GM12865 (cell line): ENCODE results near the gene KRR1.
A peak's percentile ranks its signal among the peaks of the same experiment; 100 is the strongest.
"Not testable (repeated sequence)": the region's sequence is repeated elsewhere in the genome, so short reads cannot be mapped to it uniquely, and the experiment has no call there.

ENCODE experiments used
- DNase-seq: peaks from one replicate; pipeline ENCODE4 v3.0.0; 2010; ENCODE audit warnings: low read depth
- H3K4me3 ChIP-seq: 2 replicates; pipeline ENCODE4 v1.5.1; 2011; ENCODE audit warnings: mild to moderate bottlenecking, low read depth, low read length, control low read depth
- TF ChIP-seq, protein P1 (sequence below): IDR thresholded peaks from 2 replicates; pipeline ENCODE4 v1.5.1; 2011; ENCODE audit warnings: low read length, control low read depth, low read depth, inconsistent platforms; ENCODE audit not compliant: insufficient read depth; ENCODE audit errors: missing control alignments

The KRR1 gene

DNA sequence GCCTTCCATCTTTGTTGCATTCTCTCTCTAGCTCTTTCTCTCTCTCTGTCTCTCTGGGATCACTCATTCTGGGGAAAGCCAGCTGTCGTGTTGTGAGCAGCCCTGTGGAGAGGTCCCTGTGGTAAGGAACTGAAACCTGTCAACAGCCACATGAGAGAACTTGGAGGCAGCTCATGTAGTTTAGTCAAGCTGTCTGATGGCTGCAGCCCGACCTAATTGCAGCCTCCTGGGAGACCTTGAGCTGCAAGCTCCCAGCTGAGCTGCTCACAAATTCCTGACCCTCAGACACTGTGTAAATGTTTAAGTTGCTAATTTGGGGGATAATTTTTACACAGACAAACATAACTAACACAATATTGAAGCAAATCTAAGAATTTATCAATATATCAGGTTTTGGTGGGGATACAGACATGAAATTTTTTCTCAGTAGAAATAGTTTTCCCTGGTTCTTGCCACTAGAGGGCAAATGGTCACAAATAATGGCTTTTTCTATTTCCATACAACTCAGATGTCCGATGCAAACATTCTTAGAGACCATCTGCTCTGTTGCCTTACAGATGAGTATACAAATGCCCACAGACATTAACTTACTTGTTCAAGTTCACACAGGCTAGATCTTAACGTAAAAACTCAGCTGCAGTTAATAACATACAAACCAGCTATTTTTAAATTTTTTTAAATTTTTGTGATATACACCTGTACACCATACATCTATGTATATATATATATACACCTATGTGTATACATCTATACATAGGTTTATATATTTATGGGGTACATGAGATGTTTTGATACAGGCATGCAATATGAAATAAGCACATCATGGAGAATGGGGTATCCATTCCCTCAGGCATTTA lies 15.5 kb upstream of the KRR1 start:
- TF ChIP-seq, protein P1, sequence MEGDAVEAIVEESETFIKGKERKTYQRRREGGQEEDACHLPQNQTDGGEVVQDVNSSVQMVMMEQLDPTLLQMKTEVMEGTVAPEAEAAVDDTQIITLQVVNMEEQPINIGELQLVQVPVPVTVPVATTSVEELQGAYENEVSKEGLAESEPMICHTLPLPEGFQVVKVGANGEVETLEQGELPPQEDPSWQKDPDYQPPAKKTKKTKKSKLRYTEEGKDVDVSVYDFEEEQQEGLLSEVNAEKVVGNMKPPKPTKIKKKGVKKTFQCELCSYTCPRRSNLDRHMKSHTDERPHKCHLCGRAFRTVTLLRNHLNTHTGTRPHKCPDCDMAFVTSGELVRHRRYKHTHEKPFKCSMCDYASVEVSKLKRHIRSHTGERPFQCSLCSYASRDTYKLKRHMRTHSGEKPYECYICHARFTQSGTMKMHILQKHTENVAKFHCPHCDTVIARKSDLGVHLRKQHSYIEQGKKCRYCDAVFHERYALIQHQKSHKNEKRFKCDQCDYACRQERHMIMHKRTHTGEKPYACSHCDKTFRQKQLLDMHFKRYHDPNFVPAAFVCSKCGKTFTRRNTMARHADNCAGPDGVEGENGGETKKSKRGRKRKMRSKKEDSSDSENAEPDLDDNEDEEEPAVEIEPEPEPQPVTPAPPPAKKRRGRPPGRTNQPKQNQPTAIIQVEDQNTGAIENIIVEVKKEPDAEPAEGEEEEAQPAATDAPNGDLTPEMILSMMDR = peak; percentile 60
- DNase-seq = peak; percentile 73
- H3K4me3 ChIP-seq = no peak overlapping the region

DNA sequence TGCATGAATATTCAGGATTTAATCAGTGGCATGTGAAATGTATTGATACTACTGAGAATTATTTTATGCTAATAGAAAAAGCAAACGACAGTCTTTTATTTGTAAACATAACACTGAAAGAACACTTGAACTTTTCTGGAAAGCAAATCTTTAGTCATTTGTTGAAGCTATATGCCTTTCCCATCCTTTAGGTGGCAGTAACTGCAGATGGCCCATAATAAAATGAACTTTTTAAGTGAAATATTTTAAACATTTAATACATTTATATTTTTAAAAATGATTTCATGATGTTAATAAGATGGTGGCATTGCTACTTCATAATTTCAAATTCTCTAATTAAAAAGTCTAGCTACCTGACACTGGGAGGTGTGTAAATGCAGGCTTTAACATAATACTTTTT lies 13.9 kb upstream of the KRR1 start:
- TF ChIP-seq, protein P1 = no peak
- DNase-seq = no peak
- no peak overlapping the region for H3K4me3 ChIP-seq

DNA sequence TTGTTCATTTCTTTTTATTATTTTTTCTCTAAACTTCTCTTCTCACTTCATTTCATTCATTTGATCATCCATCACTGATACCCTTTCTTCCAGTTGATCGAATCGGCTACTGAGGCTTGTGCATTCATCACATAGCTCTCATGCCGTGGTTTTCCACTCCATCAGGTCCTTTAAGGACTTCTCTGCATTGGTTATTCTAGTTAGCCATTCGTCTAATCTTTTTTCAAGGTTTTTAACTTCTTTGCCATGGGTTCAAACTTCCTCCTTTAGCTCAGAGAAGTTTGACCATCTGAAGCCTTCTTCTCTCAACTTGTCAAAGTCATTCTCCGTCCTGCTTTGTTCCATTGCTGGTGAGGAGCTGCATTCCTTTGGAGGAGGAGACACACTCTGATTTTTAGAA lies 10.7 kb upstream of the KRR1 start:
- not testable (repeated sequence) for DNase-seq, H3K4me3 ChIP-seq

DNA sequence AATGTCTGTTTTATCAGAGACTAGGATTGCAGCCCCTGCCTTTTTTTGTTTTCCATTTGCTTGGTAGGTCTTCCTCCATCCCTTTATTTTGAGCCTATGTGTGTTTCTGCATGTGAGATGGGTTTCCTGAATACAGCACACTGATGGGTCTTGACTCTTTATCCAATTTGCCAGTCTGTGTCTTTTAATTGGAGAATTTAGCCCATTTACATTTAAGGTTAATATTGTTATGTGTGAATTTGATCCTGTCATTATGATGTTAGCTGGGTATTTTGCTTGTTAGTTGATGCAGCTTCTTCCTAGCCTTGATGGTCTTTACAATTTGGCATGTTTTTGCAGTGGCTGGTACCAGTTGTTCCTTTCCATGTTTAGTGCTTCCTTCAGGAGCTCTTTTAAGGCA lies 9.8 kb upstream of the KRR1 start:
- DNase-seq, H3K4me3 ChIP-seq: not testable (repeated sequence)

DNA sequence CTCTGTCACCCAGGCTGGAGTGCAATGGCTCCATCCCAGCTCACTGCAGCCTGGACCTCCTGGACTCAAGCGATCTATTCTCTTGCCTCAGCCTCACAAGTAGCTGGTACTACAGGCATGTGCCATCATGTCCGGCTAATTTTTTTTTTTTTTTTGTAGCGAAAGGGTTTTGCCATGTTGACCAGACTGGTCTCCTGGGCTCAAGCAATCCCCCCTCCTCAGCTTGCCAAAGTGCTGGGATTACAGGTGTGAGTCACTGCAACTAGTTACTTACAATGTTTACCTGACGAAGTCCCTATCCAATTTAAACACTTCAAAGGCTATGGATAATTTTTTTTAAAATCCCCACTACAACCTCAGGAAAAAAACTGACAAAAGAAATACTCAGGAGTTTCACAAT lies 1.8 kb downstream of the KRR1 start:
- H3K4me3 ChIP-seq = peak overlapping the region; percentile 82
- TF ChIP-seq, protein P1 = no peak
- DNase-seq = no peak

DNA sequence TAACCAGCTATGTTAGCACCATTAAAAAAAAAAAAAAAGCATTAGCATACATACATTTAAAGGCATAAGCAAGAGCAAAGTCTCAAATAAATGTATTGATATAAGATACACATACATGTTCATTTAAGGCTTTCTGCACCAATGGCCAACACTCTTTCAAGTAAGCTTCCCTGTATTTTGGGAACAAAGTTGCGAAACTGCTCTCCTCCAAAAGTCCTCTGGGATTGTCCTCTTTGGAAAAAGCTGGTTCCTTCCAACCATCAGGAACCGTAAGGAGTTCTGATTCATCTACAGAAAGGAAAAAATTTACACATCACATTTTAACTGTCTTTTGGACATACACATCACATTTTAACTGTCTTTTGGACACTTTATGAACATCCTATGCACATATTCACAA lies 3.2 kb downstream of the KRR1 start:
- TF ChIP-seq, protein P1 = no peak
- DNase-seq = no peak
- no peak overlapping the region for H3K4me3 ChIP-seq

DNA sequence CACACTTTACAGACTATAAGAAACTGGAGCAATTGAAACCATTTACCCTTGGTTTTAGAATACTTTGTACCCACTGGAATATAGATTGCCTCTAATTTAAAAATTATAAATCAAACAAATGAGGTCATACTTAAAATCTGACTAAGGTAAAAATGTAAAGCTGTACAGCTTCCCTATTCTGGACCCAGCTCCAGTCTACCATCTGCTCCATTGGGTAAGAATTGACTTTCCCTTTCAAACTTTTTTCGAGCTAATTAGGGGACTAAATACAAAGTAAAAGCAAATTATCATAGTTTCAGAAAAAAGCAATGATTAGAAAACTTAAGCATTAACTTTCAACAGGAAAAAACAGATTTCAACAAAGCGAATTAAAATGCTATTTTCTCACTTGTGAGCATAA lies 4.3 kb downstream of the KRR1 start:
- no peak overlapping the region for H3K4me3 ChIP-seq
- TF ChIP-seq, protein P1 = no peak

DNA sequence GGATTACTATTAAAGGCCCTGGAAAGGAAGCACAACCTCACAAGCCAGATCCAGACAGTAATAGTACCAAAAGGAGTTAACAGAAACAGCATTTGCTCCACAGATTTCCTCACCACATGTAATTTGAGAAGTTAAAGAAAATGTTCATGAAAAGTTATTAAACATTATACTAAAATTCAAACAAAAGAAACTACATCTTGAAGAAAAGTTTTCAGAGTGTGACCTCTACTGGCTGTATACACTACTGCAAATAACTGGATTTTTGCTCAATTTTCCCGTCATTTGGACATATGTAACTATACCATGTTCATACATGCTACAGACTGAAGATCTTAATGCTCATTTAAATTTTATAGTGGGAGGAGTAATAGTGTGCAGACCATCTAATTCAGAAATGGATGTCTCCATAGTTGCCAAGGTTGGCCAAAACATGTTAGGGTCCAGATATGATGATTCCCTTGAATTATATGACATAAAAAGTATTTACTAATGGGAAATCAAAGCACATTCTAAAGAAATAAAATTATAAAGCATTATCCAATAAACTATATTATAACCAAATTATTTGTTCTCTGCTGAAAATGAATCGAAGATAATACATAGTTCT lies 5.6 kb downstream of the KRR1 start:
- TF ChIP-seq, protein P1 = peak; percentile 59
- peak; percentile 38 for DNase-seq
- no peak overlapping the region for H3K4me3 ChIP-seq

More for the DNA sequence above, 4.3 kb downstream of the KRR1 start:
- DNase-seq = no peak
